ENCODE data around the gene ACBD7.

GRCh38 chr10:15121707-15122106, 33.1 kb upstream of the ACBD7 start:
- no peak for TF ChIP-seq CTCF (IDR thresholded peaks at IDR 0.05 in 4 of 5, conservative IDR thresholded peaks at IDR 0.05 in 1 of 5)
- no peak for TF ChIP-seq POLR2A (IDR thresholded peaks at IDR 0.05)

Measured in gastrocnemius medialis (tissue), 4 donors.